Placental pericyte (primary cell): Measurements from ENCODE around the gene CDKN2AIPNL. TPM values are rescaled to one million over a fixed set of nuclear protein-coding genes. Genes with fewer than 3 reads are reported as not detected.

Source experiments
- total RNA-seq: library from RNA; depleted of rRNA; stranded (reverse); fragments of >200 nt; gene quantifications from 2 replicates; pipeline ENCODE4 v1.2.3, GENCODE V29; 2012

CDKN2AIPNL gene
- 16.2 and 45.4 TPM in 2 replicates for total RNA-seq

GRCh38 chr5:134411546-134412266 is at the start of gene CDKN2AIPNL:
Gene CDKN2AIPNL (minus strand): TSS chr5:134411881. CDS start chr5:134411854, 27 bp downstream.

GRCh38 chr5:134370871-134371833 is 40.5 kb downstream of the CDKN2AIPNL start, which contains the start of gene UBE2B:
Gene UBE2B (plus strand): TSS chr5:134371569. CDS start chr5:134371596, 27 bp downstream.

Other genes with a start within 250 kb of the CDKN2AIPNL start
- 138 and 206 TPM in 2 replicates for gene SKP1, start 234.9 kb downstream of the CDKN2AIPNL start, total RNA-seq
- 97.4 and 110 TPM in 2 replicates for gene PPP2CA, start 185.8 kb downstream of the CDKN2AIPNL start, total RNA-seq
- gene CDKL3, start 44.7 kb downstream of the CDKN2AIPNL start, total RNA-seq: 1.5 and 3.1 TPM in 2 replicates
- gene UBE2B, start 40.3 kb downstream of the CDKN2AIPNL start, total RNA-seq: 14.7 and 35.7 TPM in 2 replicates
- gene JADE2, start 113.8 kb upstream of the CDKN2AIPNL start, total RNA-seq: 58.2 and 79.6 TPM in 2 replicates
- gene SAR1B, start 220.9 kb upstream of the CDKN2AIPNL start, total RNA-seq: 63.9 and 66.3 TPM in 2 replicates
- gene SEC24A, start 236.9 kb upstream of the CDKN2AIPNL start, total RNA-seq: 32.4 and 48.7 TPM in 2 replicates